HepG2 (cell line): ENCODE data around the gene CCSER1. TPM values are rescaled to one million over a fixed set of nuclear protein-coding genes. Genes with fewer than 3 reads are reported as not detected.

Experiments used
- ATAC-seq: fragments of 200-7000 bp; cut with Tn5 transposase; 3 replicates; pipeline ENCODE4 v1.9.1; 2020; ENCODE audit warnings: mild to moderate bottlenecking, moderate library complexity
- BruUV-seq: library from RNA; stranded (reverse); fragments of 400-500 nt; replicated peaks from 2 replicates; lab custom pipeline; 2021; lab: Mats Ljungman, UMichigan
- CTCF ChIA-PET: fragments of 300-600 bp; formaldehyde crosslinking; extraction: SDS; loops from one replicate; lab custom pipeline; 2021; ENCODE audit warnings: low total read pairs, inconsistent platforms, low intra/inter-chr PET ratio; lab: Yijun Ruan, JAX
- POLR2A ChIA-PET: fragments of 350-600 bp; sonication (Branson Sonifier 250); formaldehyde crosslinking; loops from one replicate; lab custom pipeline; 2020; ENCODE audit warnings: antibody characterized with exemption, inconsistent platforms; lab: Yijun Ruan, JAX
- DNase-seq: peaks from one replicate; pipeline ENCODE4 v3.0.0-alpha.2; 2015; ENCODE audit warnings: low spot score
- FAIRE-seq: peaks from 3 replicates; lab custom pipeline; 2011; peaks lifted over from hg19 to GRCh38; lab: Jason Lieb, UNC
- H2AFZ ChIP-seq: one replicate; pipeline ENCODE4 v1.6.1; 2011; ENCODE audit warnings: low read length, inconsistent platforms
- H3K27ac ChIP-seq: fragments of 300-600 bp; 3 replicates; pipeline ENCODE4 v1.8.0; 2011; ENCODE audit warnings: mixed run types, mild to moderate bottlenecking, mixed read lengths, low read length, inconsistent platforms; ENCODE audit not compliant: insufficient read depth; ENCODE audit errors: extremely low read length
- H3K27me3 ChIP-seq, 2 experiments: fragments of 200-600 bp in 1 of 2; 2 replicates in 1 of 2; 3 replicates in 1 of 2; pipeline versions ENCODE4 v1.6.0 to v1.8.0; 2011; ENCODE audit warnings: low read length in 2 of 2, mild to moderate bottlenecking in 2 of 2, moderate library complexity in 2 of 2, inconsistent platforms in 1 of 2; ENCODE audit not compliant: insufficient read depth in 2 of 2, control insufficient read depth in 1 of 2
- H3K36me3 ChIP-seq, 2 experiments: fragments of 200-600 bp in 1 of 2; replicated peaks in 1 of 2; 2 replicates in 1 of 2; 3 replicates in 1 of 2; pipeline versions ENCODE4 v1.5.1 to v1.8.0; 2011; ENCODE audit warnings: low read length in 2 of 2, inconsistent platforms in 1 of 2; ENCODE audit not compliant: insufficient read depth in 2 of 2, control insufficient read depth in 1 of 2
- H3K4me1 ChIP-seq: 2 replicates; pipeline ENCODE4 v1.5.1; 2012; ENCODE audit warnings: low read length, inconsistent platforms; ENCODE audit not compliant: insufficient read depth
- H3K4me2 ChIP-seq: 2 replicates; pipeline ENCODE4 v1.6.0; 2011; ENCODE audit warnings: low read depth, low read length, inconsistent platforms
- H3K4me3 ChIP-seq, 3 experiments: fragments of 200-600 bp in 1 of 3; sonication (generic), shearing (Covaris generic) in 1 of 3; replicated peaks in 1 of 3; 2 replicates each; pipeline ENCODE4 v1.5.1; 2011 to 2016; ENCODE audit warnings: low read length in 3 of 3, inconsistent platforms in 2 of 3, low read depth in 2 of 3, mild to moderate bottlenecking in 2 of 3, control low read depth in 1 of 3, mixed read lengths in 1 of 3; ENCODE audit not compliant: insufficient read depth in 1 of 3
- H3K79me2 ChIP-seq: one replicate; pipeline ENCODE4 v1.6.1; 2011; ENCODE audit warnings: low read length, inconsistent platforms; ENCODE audit not compliant: insufficient read depth
- H3K9ac ChIP-seq: 2 replicates; pipeline ENCODE4 v1.6.0; 2011; ENCODE audit warnings: mild to moderate bottlenecking, low read depth, low read length, inconsistent platforms; ENCODE audit not compliant: insufficient read depth
- H3K9me3 ChIP-seq: 2 replicates; pipeline ENCODE4 v1.5.1; 2012; ENCODE audit warnings: mild to moderate bottlenecking, low read length
- H4K20me1 ChIP-seq: 2 replicates; pipeline ENCODE4 v1.6.0; 2011; ENCODE audit warnings: inconsistent platforms, mild to moderate bottlenecking, low read length, moderate library complexity; ENCODE audit not compliant: insufficient read depth
- HDAC6 ChIP-seq: fragments of 200-600 bp; sonication (generic); IDR thresholded peaks from 2 replicates; pipeline ENCODE4 v1.7.0; 2017; ENCODE audit warnings: mild to moderate bottlenecking, antibody characterized with exemption, low read length, low read depth
- KLF12 ChIP-seq: sonication (generic); formaldehyde crosslinking; IDR thresholded peaks from 2 replicates; pipeline ENCODE4 v1.4.0; 2020; ENCODE audit warnings: missing genetic modification reagents, borderline replicate concordance
- MAFK ChIP-seq, 2 experiments: IDR thresholded peaks in 1 of 2; conservative IDR thresholded peaks in 1 of 2; 2 replicates each; pipeline ENCODE4 v1.6.1; 2011; ENCODE audit warnings: improper control_type of control experiment in 2 of 2, low read length in 2 of 2
- MBD4 ChIP-seq: IDR thresholded peaks from 2 replicates; pipeline ENCODE4 v1.6.1; 2012; ENCODE audit warnings: low read length, inconsistent platforms, borderline replicate concordance
- MLLT10 ChIP-seq: sonication (generic); formaldehyde crosslinking; IDR thresholded peaks from 2 replicates; pipeline ENCODE4 v1.4.0; 2020; ENCODE audit warnings: missing genetic modification reagents
- RXRA ChIP-seq: sonication (generic); formaldehyde crosslinking; IDR thresholded peaks from 2 replicates; pipeline ENCODE4 v1.5.1; 2020; ENCODE audit warnings: missing genetic modification reagents
- SATB2 ChIP-seq: sonication (generic); formaldehyde crosslinking; IDR thresholded peaks from 2 replicates; pipeline ENCODE4 v1.5.0; 2020; ENCODE audit warnings: missing genetic modification reagents
- TBP ChIP-seq: sonication (generic); formaldehyde crosslinking; IDR thresholded peaks from 2 replicates; pipeline ENCODE4 v1.5.0; 2020; ENCODE audit warnings: missing genetic modification reagents
- TEAD3 ChIP-seq: optimal IDR thresholded peaks from 2 replicates; pipeline ENCODE3; 2016; ENCODE audit warnings: borderline replicate concordance
- YY1 ChIP-seq: IDR thresholded peaks from 2 replicates; pipeline ENCODE4 v1.6.1; 2011; ENCODE audit warnings: low read length, low read depth, moderate library complexity, mild to moderate bottlenecking; ENCODE audit not compliant: insufficient read depth, insufficient replicate concordance
- ZBTB14 ChIP-seq: sonication (generic); formaldehyde crosslinking; IDR thresholded peaks from 2 replicates; pipeline ENCODE4 v1.4.0; 2020; ENCODE audit warnings: missing genetic modification reagents
- ZBTB25 ChIP-seq: IDR thresholded peaks from 2 replicates; pipeline ENCODE4 v1.6.1; 2018; ENCODE audit warnings: missing genetic modification reagents
- ZNF160 ChIP-seq: sonication (generic); formaldehyde crosslinking; IDR thresholded peaks from 2 replicates; pipeline ENCODE4 v1.8.0; 2022; ENCODE audit warnings: mild to moderate bottlenecking, inconsistent platforms, missing genetic modification reagents
- ZNF263 ChIP-seq: sonication (generic); formaldehyde crosslinking; IDR thresholded peaks from 2 replicates; pipeline ENCODE4 v1.4.0; 2020; ENCODE audit warnings: missing genetic modification reagents
- ZNF343 ChIP-seq: sonication (generic); formaldehyde crosslinking; IDR thresholded peaks from 2 replicates; pipeline ENCODE4 v1.4.0; 2020; ENCODE audit warnings: mild to moderate bottlenecking, missing genetic modification reagents
- ZSCAN5A ChIP-seq: sonication (generic); formaldehyde crosslinking; IDR thresholded peaks from 2 replicates; pipeline ENCODE4 v1.8.0; 2022; ENCODE audit warnings: mild to moderate bottlenecking, missing genetic modification reagents, borderline replicate concordance
- WGBS: methylation state at CpG from one replicate; pipeline ENCODE4 v1.1.6; 2017; ENCODE audit warnings: low lambda C conversion rate; 5-methylcytosine and 5-hydroxymethylcytosine counted together
- in situ Hi-C: cut with HindIII; loops from 2 replicates; pipeline ENCODE4 v1.10.0; 2017; ENCODE audit warnings: low pct_unique_long_range_greater_than_20kb; ENCODE audit not compliant: extremely low pct_ligation_motif_present
- intact Hi-C: fragments of 100-400 bp; cut with micrococcal nuclease; formaldehyde crosslinking; loops from one replicate; pipeline ENCODE4 v1.10.0; 2022; ENCODE audit not compliant: unreplicated experiment
- polyA plus RNA-seq, 8 experiments: library from polyadenylated mRNA; depleted of rRNA in 3 of 8; stranded (reverse) in 7 of 8; unstranded in 1 of 8; fragments of >200 nt; fragmentation: Illumina TruSeq in 4 of 8; extraction: Trizol in 4 of 8; gene quantifications; 2 replicates each; pipeline versions ENCODE4 v1.2.1 to v1.2.3, GENCODE V29; 2011 to 2016; ENCODE audit warnings: low read depth in 4 of 8, missing spikeins in 1 of 8, mixed read lengths in 1 of 8; ENCODE audit not compliant: insufficient read depth in 1 of 8
- total RNA-seq, 5 experiments: library from RNA; depleted of rRNA; stranded (reverse); fragments of >200 nt; fragmentation: Illumina TruSeq; extraction: Trizol; gene quantifications; 2 replicates each; pipeline ENCODE4 v1.2.3, GENCODE V29; 2016; ENCODE audit warnings: low read depth in 1 of 5

Gene CCSER1
- total and polyA plus RNA-seq, 2 of the 13 experiments (the other 11 are each of a cell fraction or from before 2014, with no cell fraction given), result not detected

GRCh38 chr4:91233164-91233563, 1106.0 kb downstream of the CCSER1 start:
- Histone ChIP-seq H3K27me3 (no peaks in the 10 kb centered on the region), H3K27ac (no peak overlapping the region), H4K20me1 (no peaks in the 10 kb centered on the region), H3K4me3 (no peak overlapping the region), H3K4me1 (no peaks in the 10 kb centered on the region), H3K4me2 (no peak overlapping the region), H2AFZ (no peak overlapping the region), H3K9ac (no peak overlapping the region), H3K79me2 (no peaks in the 10 kb centered on the region), H3K9me3 (no peaks in the 10 kb centered on the region), H3K36me3 (no peaks in the 10 kb centered on the region)
- WGBS, result 5% methylated on average over 2 of the region's 2 CpGs
- no TSS peak for BruUV-seq
- ChIA-PET CTCF (no interaction called here), POLR2A (no interaction called here)
- intact Hi-C loops (no loop called here), in situ Hi-C loops (no loop called here)
- DNase-seq (no peak), ATAC-seq (no peak), FAIRE-seq (no peak)
- no peak for TF ChIP-seq KLF12 (CRISPR knock-in tag)
- TF ChIP-seq ZNF343 (CRISPR knock-in tag), result no peak
- no peak for TF ChIP-seq MBD4
- no peak for TF ChIP-seq ZBTB14 (CRISPR knock-in tag)
- no peak for TF ChIP-seq YY1
- TF ChIP-seq MAFK (conservative IDR thresholded peaks at IDR 0.05 in 1 of 2, IDR thresholded peaks at IDR 0.05 in 1 of 2; ENCODE audit: low read length in 2 of 2), result 0 out of 4 replicates have a peak, but pooled peaks of 1 of the 2 experiments have one; percentile 26
- TF ChIP-seq, all 625 proteins: peak for 1

GRCh38 chr4:91243132-91243531, 1115.9 kb downstream of the CCSER1 start:
- ATAC-seq (no peak), DNase-seq (no peak), FAIRE-seq (no peak)
- ChIA-PET POLR2A (no interaction called here), CTCF (no interaction called here)
- Histone ChIP-seq H3K27me3 (no peaks in the 10 kb centered on the region; a peak in 1 of 5 replicates), H3K9me3 (no peaks in the 10 kb centered on the region), H3K36me3 (no peaks in the 10 kb centered on the region), H3K9ac (no peak overlapping the region), H3K79me2 (no peaks in the 10 kb centered on the region), H3K27ac (no peak overlapping the region), H3K4me2 (no peak overlapping the region), H3K4me3 (no peak overlapping the region), H3K4me1 (no peaks in the 10 kb centered on the region), H2AFZ (no peak overlapping the region), H4K20me1 (no peaks in the 10 kb centered on the region)
- BruUV-seq, result no TSS peak
- in situ Hi-C loops, result no loop called here
- intact Hi-C loops, result no loop called here
- no CpG with 5 or more reads among the region's 2 CpGs for WGBS
- no peak for TF ChIP-seq ZNF263 (CRISPR knock-in tag)
- no peak for TF ChIP-seq HDAC6
- no peak for TF ChIP-seq ZBTB25 (CRISPR knock-in tag)
- no peak for TF ChIP-seq ZSCAN5A (CRISPR knock-in tag)
- no peak for TF ChIP-seq SATB2
- TF ChIP-seq TEAD3 (CRISPR knock-in tag), result no peak
- no peak for TF ChIP-seq MLLT10 (CRISPR knock-in tag)
- TF ChIP-seq ZNF160 (CRISPR knock-in tag), result no peak
- TF ChIP-seq RXRA (CRISPR knock-in tag), result no peak
- no peak for TF ChIP-seq TBP (CRISPR knock-in tag)
